ENCODE measurements around the gene ARL4A. TPM values are rescaled to one million over a fixed set of nuclear protein-coding genes. Genes with fewer than 3 reads are reported as not detected.

Gene ARL4A
- total and polyA plus RNA-seq, 2 of the 8 experiments (the other 6 are each of a cell fraction or from before 2014, with no cell fraction given) = 14.5 to 29.2 TPM

- no peak overlapping the region for H3K23ac ChIP-seq (ENCODE audit: insufficient read length)
- H2BK15ac ChIP-seq (ENCODE audit: low read length) = no peak overlapping the region
- H3K9me3 ChIP-seq (ENCODE audit: insufficient read depth in 2 of 2, low read depth in 1 of 2, low read length in 1 of 2) = no peaks in the 10 kb centered on the region
- no peaks in the 10 kb centered on the region for H3K23me2 ChIP-seq (ENCODE audit: low read depth, low read length)
- no peak overlapping the region for H3K4ac ChIP-seq (replicated peaks; ENCODE audit: insufficient read length, low read depth, low read length)
- H3K4me1 ChIP-seq (replicated peaks in 1 of 4; ENCODE audit: control insufficient read depth in 3 of 4, insufficient read depth in 4 of 4, low read length in 3 of 4) = peaks cover 3 to 13% (median 8%) of the 10 kb centered on the region in 4 experiments; a peak in 6 of 7 replicates
- H3K27me3 ChIP-seq (replicated peaks in 1 of 4; ENCODE audit: control insufficient read depth in 3 of 4, extremely low read depth in 1 of 4, insufficient read depth in 3 of 4, low read length in 3 of 4) = peaks cover 0 to 3% (median 0%) of the 10 kb centered on the region in 4 experiments; a peak in 1 of 7 replicates
- H2BK20ac ChIP-seq (ENCODE audit: low read length) = no peak overlapping the region
- no peak overlapping the region for H4K91ac ChIP-seq (replicated peaks; ENCODE audit: insufficient read length, low read length)
- no peaks in the 10 kb centered on the region for H3K79me1 ChIP-seq (ENCODE audit: low read depth, low read length)
- H4K20me1 ChIP-seq (replicated peaks in 1 of 2; ENCODE audit: control insufficient read depth in 1 of 2, insufficient read depth in 2 of 2, low read length in 2 of 2) = no peaks in the 10 kb centered on the region
- WGBS, 2 experiments (ENCODE audit: extremely low coverage in 1 of 2, insufficient coverage in 1 of 2, insufficient read length in 1 of 2, insufficient replicate concordance in 2 of 2, low coverage in 1 of 2, low lambda C conversion rate in 2 of 2, missing lambda C conversion rate in 1 of 2) = 89% methylated on average over 17 of the region's 17 CpGs; no CpG with 5 or more reads in 1 of the 2 experiments
- H3K14ac ChIP-seq (ENCODE audit: insufficient read length) = no peak overlapping the region
- POLR2A ChIA-PET (ENCODE audit: partially characterized antibody) = interaction anchor here (0.7 kb wide), 1 partner anchor 62 kb away, joined by 4 read pairs; no protein-coding TSS in a partner anchor
- no peak overlapping the region for H2BK120ac ChIP-seq (replicated peaks; ENCODE audit: low read depth, low read length)
- H4K5ac ChIP-seq (ENCODE audit: insufficient read length, low read depth, low read length) = no peak overlapping the region
- FAIRE-seq (no peak), DNase-seq (ENCODE audit: low read depth in 1 of 2, low spot score in 2 of 2) (no peak)
- H4K8ac ChIP-seq (ENCODE audit: extremely low read depth, insufficient read depth, low read length) = no peak overlapping the region
- no peak overlapping the region for H2AFZ ChIP-seq (ENCODE audit: low read length)
- no peak overlapping the region for H2BK12ac ChIP-seq (ENCODE audit: low read depth, low read length)
- CTCF ChIA-PET (ENCODE audit: partially characterized antibody) = interaction anchor here (0.6 to 2.0 kb wide), 6 partner anchors 8 to 479 kb away, joined by 3 to 4 read pairs (median 4); no protein-coding TSS in a partner anchor
- no peak overlapping the region for H2AK5ac ChIP-seq (ENCODE audit: low read depth, low read length)
- no peaks in the 10 kb centered on the region for H3K36me3 ChIP-seq (ENCODE audit: control insufficient read depth in 2 of 4, insufficient read depth in 4 of 4, low read length in 3 of 4)
- H3K18ac ChIP-seq (ENCODE audit: extremely low read depth, low read length) = no peak overlapping the region
- H2BK5ac ChIP-seq (ENCODE audit: low read depth, low read length) = no peak overlapping the region
- H3K4me3 ChIP-seq (ENCODE audit: extremely low read depth in 1 of 4, insufficient read depth in 2 of 4, low read depth in 3 of 4, low read length in 4 of 4) = no peak overlapping the region
- no peak overlapping the region for H3K9ac ChIP-seq (replicated peaks in 1 of 4; ENCODE audit: extremely low read depth in 1 of 4, low read depth in 3 of 4, low read length in 3 of 4)
- H3K4me2 ChIP-seq (ENCODE audit: insufficient read depth in 1 of 2, low read depth in 2 of 2, low read length in 2 of 2) = no peak overlapping the region
- no peak overlapping the region for H3K56ac ChIP-seq (replicated peaks; ENCODE audit: insufficient read length, low read depth, low read length)
- no peaks in the 10 kb centered on the region for H3K79me2 ChIP-seq (ENCODE audit: control insufficient read depth in 1 of 2, insufficient read depth in 2 of 2, low read length in 2 of 2)
- no peak overlapping the region for H3K27ac ChIP-seq (ENCODE audit: low read depth, low read length)
- TF ChIP-seq TAF7 (optimal IDR thresholded peaks at IDR 0.05; ENCODE audit: borderline replicate concordance, low read depth, low read length) (no peak), RAD21 (IDR thresholded peaks at IDR 0.05 in 1 of 2, conservative IDR thresholded peaks at IDR 0.05 in 1 of 2; ENCODE audit: low read depth in 2 of 2, low read length in 2 of 2) (no peak), POU5F1 (IDR thresholded peaks at IDR 0.05; ENCODE audit: low read depth, low read length) (no peak)
Observed at GRCh38 chr7:12719981-12720865, 32.8 kb downstream of the ARL4A start.

Data from H1 (cell line).